Measurements from ENCODE around the gene RFPL1.

Gene RFPL1

GRCh38 chr22:29435236-29436136 is 2.9 kb upstream of the RFPL1 start:
- in situ Hi-C loops (cut with MboI; ENCODE audit: low sequenced_read_pairs): no loop called here

GRCh38 chr22:29442976-29443375 is 4.6 kb downstream of the RFPL1 start:
- in situ Hi-C loops (cut with MboI; ENCODE audit: low sequenced_read_pairs): no loop called here

- in situ Hi-C loops (cut with MboI; ENCODE audit: low sequenced_read_pairs): no loop called here
Observed at GRCh38 chr22:29443452-29443851, 5.1 kb downstream of the RFPL1 start.

- in situ Hi-C loops (cut with MboI; ENCODE audit: low sequenced_read_pairs): no loop called here
Observed at GRCh38 chr22:29443861-29444792, 5.7 kb downstream of the RFPL1 start.

GRCh38 chr22:29445508-29445907 is 7.1 kb downstream of the RFPL1 start:
- in situ Hi-C loops (cut with MboI; ENCODE audit: low sequenced_read_pairs): no loop called here

- in situ Hi-C loops (cut with MboI; ENCODE audit: low sequenced_read_pairs): no loop called here
Observed at GRCh38 chr22:29447906-29448305, 9.5 kb downstream of the RFPL1 start.

GRCh38 chr22:29449296-29449875 is 11.0 kb downstream of the RFPL1 start:
- in situ Hi-C loops (cut with MboI; ENCODE audit: low sequenced_read_pairs): no loop called here

- in situ Hi-C loops (cut with MboI; ENCODE audit: low sequenced_read_pairs): no loop called here
Observed at GRCh38 chr22:29450222-29450621, 11.8 kb downstream of the RFPL1 start.

GRCh38 chr22:29451863-29452262 is 13.5 kb downstream of the RFPL1 start:
- in situ Hi-C loops (cut with MboI; ENCODE audit: low sequenced_read_pairs): no loop called here

- in situ Hi-C loops (cut with MboI; ENCODE audit: low sequenced_read_pairs): no loop called here
Observed at GRCh38 chr22:29454276-29454675, 15.9 kb downstream of the RFPL1 start.

- in situ Hi-C loops (cut with MboI; ENCODE audit: low sequenced_read_pairs): no loop called here
Observed at GRCh38 chr22:29456211-29456671, 17.9 kb downstream of the RFPL1 start.

GRCh38 chr22:29457730-29458129 is 19.3 kb downstream of the RFPL1 start:
- in situ Hi-C loops (cut with MboI; ENCODE audit: low sequenced_read_pairs): no loop called here

- in situ Hi-C loops (cut with MboI; ENCODE audit: low sequenced_read_pairs): no loop called here
Observed at GRCh38 chr22:29458551-29458950, 20.2 kb downstream of the RFPL1 start.

GRCh38 chr22:29459773-29460172 is 21.4 kb downstream of the RFPL1 start:
- in situ Hi-C loops (cut with MboI; ENCODE audit: low sequenced_read_pairs): no loop called here

- in situ Hi-C loops (cut with MboI; ENCODE audit: low sequenced_read_pairs): no loop called here
Observed at GRCh38 chr22:29461263-29461662, 22.9 kb downstream of the RFPL1 start.

GRCh38 chr22:29463629-29464028 is 25.2 kb downstream of the RFPL1 start:
- in situ Hi-C loops (cut with MboI; ENCODE audit: low sequenced_read_pairs): no loop called here

GRCh38 chr22:29464581-29464980 is 26.2 kb downstream of the RFPL1 start:
- in situ Hi-C loops (cut with MboI; ENCODE audit: low sequenced_read_pairs): no loop called here

GRCh38 chr22:29469755-29470154 is 31.4 kb downstream of the RFPL1 start:
- in situ Hi-C loops (cut with MboI; ENCODE audit: low sequenced_read_pairs): no loop called here

- in situ Hi-C loops (cut with MboI; ENCODE audit: low sequenced_read_pairs): no loop called here
Observed at GRCh38 chr22:29470159-29470855, 31.9 kb downstream of the RFPL1 start.

GRCh38 chr22:29473001-29473400 is 34.6 kb downstream of the RFPL1 start:
- in situ Hi-C loops (cut with MboI; ENCODE audit: low sequenced_read_pairs): no loop called here

- in situ Hi-C loops (cut with MboI; ENCODE audit: low sequenced_read_pairs): no loop called here
Observed at GRCh38 chr22:29475550-29475949, 37.2 kb downstream of the RFPL1 start.
